A549 (cell line): ENCODE results near the gene LGR4. TPM values are rescaled to one million over a fixed set of nuclear protein-coding genes. Genes with fewer than 3 reads are reported as not detected.
A peak's percentile ranks its signal among the peaks of the same experiment; 100 is the strongest.

Source experiments
- ATAC-seq, 2 experiments: fragments of 200-7000 bp in 1 of 2; fragments of >200 bp in 1 of 2; cut with Nextera tagmentation in 1 of 2; cut with Tn5 transposase in 1 of 2; 3 replicates each; pipeline versions ENCODE4 v1.8.0 to v1.9.1; 2018 to 2020; ENCODE audit warnings: mild to moderate bottlenecking in 1 of 2, moderate library complexity in 1 of 2
- CTCF ChIA-PET: fragments of 300-600 bp; sonication (Branson Sonifier 250); formaldehyde crosslinking; extraction: SDS; loops from one replicate; lab custom pipeline; 2021; ENCODE audit warnings: antibody characterized with exemption, inconsistent platforms; lab: Yijun Ruan, JAX
- POLR2A ChIA-PET: fragments of 350-600 bp; formaldehyde crosslinking; extraction: SDS; loops from one replicate; lab custom pipeline; 2021; ENCODE audit warnings: antibody characterized with exemption, inconsistent platforms; lab: Yijun Ruan, JAX
- DNase-seq, 2 experiments: peaks; one replicate each; pipeline versions ENCODE4 v3.0.0 to v3.0.0-alpha.2; 2011 to 2016; ENCODE audit warnings: low read depth in 1 of 2, low spot score in 1 of 2
- FAIRE-seq: peaks from 2 replicates; lab custom pipeline; 2011; peaks lifted over from hg19 to GRCh38; lab: Jason Lieb, UNC
- H3K27ac ChIP-seq, 2 experiments: fragments of >200 bp; sonication (Bioruptor Twin); formaldehyde crosslinking; 3 replicates each; pipeline ENCODE4 v1.5.1; 2016 to 2017
- H3K4me1 ChIP-seq: fragments of >200 bp; sonication (Bioruptor Twin); formaldehyde crosslinking; 3 replicates; pipeline ENCODE4 v1.6.1; 2016
- H3K4me2 ChIP-seq: fragments of >200 bp; sonication (Bioruptor Twin); formaldehyde crosslinking; 3 replicates; pipeline ENCODE4 v1.6.1; 2016
- H3K4me3 ChIP-seq: fragments of >200 bp; sonication (Bioruptor Twin); formaldehyde crosslinking; 3 replicates; pipeline ENCODE4 v1.5.1; 2016
- H3K9me3 ChIP-seq: fragments of >200 bp; sonication (Bioruptor Twin); formaldehyde crosslinking; 3 replicates; pipeline ENCODE4 v1.6.1; 2016
- ATOH8 ChIP-seq: fragments of 250-450 bp; sonication (Bioruptor Pico); IDR thresholded peaks from 2 replicates; pipeline ENCODE4 v1.5.0; 2020; ENCODE audit warnings: low read depth, mild to moderate bottlenecking, moderate library complexity
- BHLHE40 ChIP-seq: IDR thresholded peaks from 2 replicates; pipeline ENCODE4 v1.6.1; 2012; ENCODE audit warnings: low read depth, low read length, inconsistent platforms
- CEBPB ChIP-seq, 2 experiments: fragments of >200 bp in 1 of 2; sonication (Bioruptor Twin) in 1 of 2; formaldehyde crosslinking in 1 of 2; IDR thresholded peaks; 2 replicates each; pipeline ENCODE4 v1.6.1; 2012 to 2016
- CTCF ChIP-seq: fragments of >200 bp; sonication (Bioruptor Twin); formaldehyde crosslinking; IDR thresholded peaks from 3 replicates; pipeline ENCODE4 v1.5.1; 2016
- EHF ChIP-seq: fragments of 250-450 bp; sonication (Bioruptor Pico); IDR thresholded peaks from 2 replicates; pipeline ENCODE4 v1.5.0; 2020; ENCODE audit warnings: mild to moderate bottlenecking
- EP300 ChIP-seq, 2 experiments: fragments of >200 bp; sonication (Bioruptor Twin); formaldehyde crosslinking; IDR thresholded peaks; 2 replicates in 1 of 2; 3 replicates in 1 of 2; pipeline ENCODE4 v1.6.1; 2016 to 2017
- FOSB ChIP-seq: fragments of 250-450 bp; sonication (Bioruptor Pico); IDR thresholded peaks from 2 replicates; pipeline ENCODE4 v1.5.0; 2020; ENCODE audit warnings: mild to moderate bottlenecking, moderate library complexity
- FOSL2 ChIP-seq, 2 experiments: fragments of 450-650 bp in 1 of 2; fragments of >200 bp in 1 of 2; sonication (Bioruptor Twin) in 1 of 2; formaldehyde crosslinking; IDR thresholded peaks; 2 replicates each; pipeline versions ENCODE4 v1.5.0 to v1.6.1; 2016 to 2020; ENCODE audit warnings: mild to moderate bottlenecking in 1 of 2, moderate library complexity in 1 of 2
- FOXS1 ChIP-seq: fragments of 250-450 bp; sonication (Bioruptor Pico); IDR thresholded peaks from 2 replicates; pipeline ENCODE4 v1.5.0; 2020; ENCODE audit warnings: mild to moderate bottlenecking, moderate library complexity
- GATA3 ChIP-seq: IDR thresholded peaks from 2 replicates; pipeline ENCODE4 v1.6.1; 2012; ENCODE audit warnings: borderline replicate concordance
- HDAC2 ChIP-seq: fragments of 200-600 bp; sonication (generic); IDR thresholded peaks from 2 replicates; pipeline ENCODE4 v1.6.1; 2016
- HOXB5 ChIP-seq: fragments of 250-450 bp; sonication (Bioruptor Pico); IDR thresholded peaks from 2 replicates; pipeline ENCODE4 v1.5.0; 2020; ENCODE audit warnings: mild to moderate bottlenecking, moderate library complexity
- JUN ChIP-seq, 2 experiments: fragments of >200 bp; sonication (Bioruptor Twin); formaldehyde crosslinking; IDR thresholded peaks; 2 replicates in 1 of 2; 3 replicates in 1 of 2; pipeline ENCODE4 v1.6.1; 2016 to 2017
- JUNB ChIP-seq: fragments of >200 bp; sonication (Bioruptor Twin); formaldehyde crosslinking; IDR thresholded peaks from 2 replicates; pipeline ENCODE4 v1.6.1; 2016
- KDM1A ChIP-seq: fragments of 200-600 bp; sonication (generic); IDR thresholded peaks from 2 replicates; pipeline ENCODE4 v1.6.1; 2016; ENCODE audit warnings: low read depth, mild to moderate bottlenecking
- MAFK ChIP-seq: fragments of 450-650 bp; IDR thresholded peaks from 2 replicates; pipeline ENCODE4 v1.6.1; 2014; ENCODE audit not compliant: partially characterized antibody
- MAX ChIP-seq: IDR thresholded peaks from 2 replicates; pipeline ENCODE4 v1.6.1; 2012
- RAD21 ChIP-seq, 2 experiments: fragments of >200 bp in 1 of 2; sonication (Bioruptor Twin) in 1 of 2; formaldehyde crosslinking in 1 of 2; IDR thresholded peaks in 1 of 2; conservative IDR thresholded peaks in 1 of 2; 2 replicates in 1 of 2; 3 replicates in 1 of 2; pipeline ENCODE4 v1.6.1; 2012 to 2018; ENCODE audit warnings: inconsistent platforms in 1 of 2
- USF2 ChIP-seq: fragments of 450-650 bp; IDR thresholded peaks from 2 replicates; pipeline ENCODE4 v1.6.1; 2014; ENCODE audit warnings: antibody characterized with exemption
- ZC3H11A ChIP-seq: fragments of 450-650 bp; IDR thresholded peaks from 2 replicates; pipeline ENCODE4 v1.6.1; 2014; ENCODE audit warnings: antibody characterized with exemption, mild to moderate bottlenecking
- WGBS: methylation state at CpG from one replicate; pipeline ENCODE4 v1.1.6; 2017; ENCODE audit errors: missing lambda C conversion rate; 5-methylcytosine and 5-hydroxymethylcytosine counted together
- polyA plus RNA-seq, 4 experiments: library from polyadenylated mRNA; depleted of rRNA in 3 of 4; stranded (reverse); fragments of >200 nt; fragmentation: RNase III in 1 of 4; extraction: RNeasy Plus Mini Kit Qiagen cat#74134 plus additional on column Dnase treatment in 1 of 4; gene quantifications; 2 replicates in 3 of 4; 3 replicates in 1 of 4; pipeline ENCODE4 v1.2.3, GENCODE V29; 2011 to 2017

The LGR4 gene
- polyA plus RNA-seq, 2 of the 4 experiments (the other 2 are of a cell fraction): 41.2 to 130 TPM

- CTCF ChIA-PET: interaction anchor here (1.1 to 1.2 kb wide), 3 partner anchors 18 to 273 kb away, joined by 3 to 4 read pairs (median 4); no protein-coding TSS in a partner anchor
- H3K4me3 ChIP-seq: peak overlapping the region; percentile 17; the same call in 1 of the 3 replicates
These were observed 15.7 kb downstream of the LGR4 start for GRCh38 chr11:27456795-27457329.

GRCh38 chr11:27456140-27456794 lies 16.3 kb downstream of the LGR4 start:
- Histone ChIP-seq H3K4me3 (peak overlapping the region; percentile 17; the same call in 1 of the 3 replicates), H3K9me3 (no peaks in the 10 kb centered on the region), H3K4me1 (peaks cover 100% of the 10 kb centered on the region), H3K27ac (peak overlapping the region; percentile 78 to 81), H3K4me2 (peak overlapping the region; percentile 87)
- 3% methylated on average over 2 of the region's 2 CpGs for WGBS
- ChIA-PET CTCF (interaction anchor here (1.1 to 1.8 kb wide), 5 partner anchors 19 to 273 kb away, joined by 3 to 6 read pairs (median 4); no protein-coding TSS in a partner anchor), POLR2A (no interaction called here)
- peak; percentile 80 for FAIRE-seq
- peak; percentile 52 to 66; a peak in 4 of 6 replicates for ATAC-seq
- DNase-seq: peak in 1 of 2 experiments; percentile 73
- TF ChIP-seq JUNB (peak; percentile 59), MAFK (peak; percentile 68), EP300 (IDR thresholded peaks at IDR 0.05) (peak in 1 of 2 experiments; percentile 50; a peak in 1 of 5 replicates), KDM1A (no peak), JUN (IDR thresholded peaks at IDR 0.05) (0 out of 5 replicates have a peak, but pooled peaks have one; percentile 26 to 39), BHLHE40 (no peak), USF2 (no peak), MAX (peak; percentile 43), ATOH8 (CRISPR knock-in tag) (no peak), RAD21 (conservative IDR thresholded peaks at IDR 0.05 in 1 of 2, IDR thresholded peaks at IDR 0.05 in 1 of 2) (0 out of 5 replicates have a peak, but pooled peaks of 1 of the 2 experiments have one; percentile 22), FOSL2 (IDR thresholded peaks at IDR 0.05) (no peak), FOSL2 (CRISPR knock-in tag; IDR thresholded peaks at IDR 0.05) (peak; percentile 74), FOXS1 (CRISPR knock-in tag) (0 out of 2 replicates have a peak, but pooled peaks have one; percentile 44), GATA3 (peak; percentile 74; the same call in 1 of the 2 replicates), CTCF (no peak), FOSB (CRISPR knock-in tag) (0 out of 2 replicates have a peak, but pooled peaks have one; percentile 21), HOXB5 (no peak), ZC3H11A (no peak), EHF (no peak)

More at GRCh38 chr11:27456795-27457329, 15.7 kb downstream of the LGR4 start:
- H3K4me2 ChIP-seq: peak overlapping the region; percentile 87
- POLR2A ChIA-PET: no interaction called here
- DNase-seq (no peak), ATAC-seq (no peak), FAIRE-seq (peak; percentile 87)
- TF ChIP-seq HDAC2: no peak
- TF ChIP-seq CEBPB (IDR thresholded peaks at IDR 0.05): 0 out of 4 replicates have a peak, but pooled peaks of 1 of the 2 experiments have one; percentile 5
- no peaks in the 10 kb centered on the region for H3K9me3 ChIP-seq
- H3K4me1 ChIP-seq: peaks cover 100% of the 10 kb centered on the region
- H3K27ac ChIP-seq: peak overlapping the region; percentile 78 to 81
